Pulmonary artery endothelial cell (primary cell): ENCODE results near the gene RAB12. TPM values are rescaled to one million over a fixed set of nuclear protein-coding genes. Genes with fewer than 3 reads are reported as not detected.

ENCODE experiments used
- DNase-seq: peaks from one replicate; pipeline ENCODE4 v3.0.0-alpha.2; 2011; ENCODE audit warnings: low read depth, low spot score
- total RNA-seq: library from RNA; depleted of rRNA; stranded (reverse); fragments of >200 nt; gene quantifications from 2 replicates; pipeline ENCODE4 v1.2.3, GENCODE V29; 2014

The RAB12 gene
- total RNA-seq, 1 donor from 2014 or later: 81.9 TPM

GRCh38 chr18:8681196-8681595 lies 72.0 kb downstream of the RAB12 start:
- DNase-seq: no peak

- DNase-seq: no peak
Observed at GRCh38 chr18:8684577-8684976, 75.3 kb downstream of the RAB12 start.

- no peak for DNase-seq
Observed at GRCh38 chr18:8685141-8685913, 76.1 kb downstream of the RAB12 start.

GRCh38 chr18:8685914-8686216 lies 76.6 kb downstream of the RAB12 start:
- DNase-seq: no peak

GRCh38 chr18:8686611-8687010 lies 77.4 kb downstream of the RAB12 start:
- DNase-seq: no peak

DNA sequence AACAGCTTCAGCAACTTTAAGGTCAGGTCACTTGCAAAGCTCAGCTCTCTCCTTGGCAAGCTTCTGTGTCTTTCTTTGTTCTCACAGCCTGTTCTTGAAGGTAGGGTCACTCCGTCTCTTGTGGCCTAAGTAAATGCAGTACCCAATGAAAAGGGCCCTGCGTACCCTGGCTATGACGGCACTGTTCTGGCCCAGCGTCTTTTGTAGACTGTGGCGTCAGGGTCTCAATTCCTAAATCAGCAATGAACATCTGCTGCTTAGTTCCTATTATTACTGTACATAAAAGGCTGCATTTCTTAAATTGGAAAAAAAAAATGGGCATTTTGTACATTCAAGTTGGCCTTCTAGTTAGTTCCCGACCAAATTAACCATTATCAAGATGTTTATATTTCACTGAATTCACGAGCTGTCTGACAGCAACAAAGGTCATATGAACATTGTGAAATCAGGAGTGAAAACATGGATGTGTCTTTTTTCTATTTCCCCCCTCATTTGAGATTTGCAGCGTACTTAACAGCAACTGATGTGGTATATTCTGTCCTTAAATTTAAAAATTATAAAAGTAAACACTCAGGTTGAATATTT lies 79.1 kb downstream of the RAB12 start:
- no peak for DNase-seq

GRCh38 chr18:8688816-8689215 lies 79.6 kb downstream of the RAB12 start:
- DNase-seq: no peak

Other genes starting within 250 kb of the RAB12 start
- gene MTCL1, start 96.1 kb downstream of the RAB12 start, total RNA-seq: 17.5 and 28.5 TPM in 2 replicates